ENCODE measurements around the gene RYR3.

GRCh38 chr15:33311312-33311971 lies 675 bp downstream of the RYR3 start:
- TF ChIP-seq CTCF (IDR thresholded peaks at IDR 0.05): no peak
- TF ChIP-seq POLR2AphosphoS5 (IDR thresholded peaks at IDR 0.05): no peak

All from esophagus muscularis mucosa (tissue), 3 donors.